Epithelial cell of esophagus (primary cell): Measurements from ENCODE around the gene HTR3A.

ENCODE experiments used
- DNase-seq: peaks from one replicate; pipeline ENCODE4 v3.0.0; 2010; ENCODE audit warnings: low read depth
- H3K4me3 ChIP-seq: 2 replicates; pipeline ENCODE4 v1.5.1; 2011; ENCODE audit warnings: mild to moderate bottlenecking, low read length, control low read depth
- CTCF ChIP-seq: IDR thresholded peaks from 2 replicates; pipeline ENCODE4 v1.5.1; 2011; ENCODE audit warnings: low read depth, mild to moderate bottlenecking, low read length, control low read depth, inconsistent platforms; ENCODE audit not compliant: insufficient read depth; ENCODE audit errors: missing control alignments

HTR3A gene

GRCh38 chr11:113998574-113998973 is 23.7 kb downstream of the HTR3A start:
- no peak overlapping the region for H3K4me3 ChIP-seq
- DNase-seq = no peak
- no peak for TF ChIP-seq CTCF

GRCh38 chr11:114000526-114000925 is 25.6 kb downstream of the HTR3A start:
- no peak for TF ChIP-seq CTCF

GRCh38 chr11:114001416-114001815 is 26.5 kb downstream of the HTR3A start:
- no peak for DNase-seq
- no peak for TF ChIP-seq CTCF
- no peak overlapping the region for H3K4me3 ChIP-seq

More at GRCh38 chr11:114000526-114000925, 25.6 kb downstream of the HTR3A start:
- no peak overlapping the region for H3K4me3 ChIP-seq
- no peak for DNase-seq

- H3K4me3 ChIP-seq = no peak overlapping the region
- TF ChIP-seq CTCF = no peak
- no peak for DNase-seq
Observed at GRCh38 chr11:114008331-114008730, 33.4 kb downstream of the HTR3A start.

GRCh38 chr11:114010931-114011330 is 36.0 kb downstream of the HTR3A start:
- DNase-seq = no peak
- no peak for TF ChIP-seq CTCF

GRCh38 chr11:114011443-114011842 is 36.5 kb downstream of the HTR3A start:
- no peak for DNase-seq
- H3K4me3 ChIP-seq = no peak overlapping the region
- no peak for TF ChIP-seq CTCF

More at GRCh38 chr11:114010931-114011330, 36.0 kb downstream of the HTR3A start:
- no peak overlapping the region for H3K4me3 ChIP-seq

GRCh38 chr11:114015117-114015516 is 40.2 kb downstream of the HTR3A start:
- H3K4me3 ChIP-seq = no peak overlapping the region
- TF ChIP-seq CTCF = no peak
- DNase-seq = no peak
